ENCODE data around the gene HOXA10. TPM values are rescaled to one million over a fixed set of nuclear protein-coding genes. Genes with fewer than 3 reads are reported as not detected.

Gene HOXA10
- total RNA-seq, 2 experiments from 2014 or later, result not detected

- CTCF ChIA-PET, result no interaction called here
- no peak for DNase-seq
- Mint-ChIP-seq H3K4me1 (ENCODE audit: low read depth) (peaks cover 14% of the 10 kb centered on the region), H3K4me3 (no peak overlapping the region), H3K27me3 (ENCODE audit: low read depth) (peaks cover 48% of the 10 kb centered on the region), H3K36me3 (ENCODE audit: low read depth) (no peaks in the 10 kb centered on the region), H3K27ac (no peak overlapping the region), H3K9me3 (no peaks in the 10 kb centered on the region)
- intact Hi-C loops (cut with micrococcal nuclease), result no loop called here
These were observed 44.2 kb downstream of the HOXA10 start for GRCh38 chr7:27129729-27130539.

- Mint-ChIP-seq H3K27ac (no peak overlapping the region), H3K4me1 (ENCODE audit: low read depth) (peaks cover 5% of the 10 kb centered on the region), H3K36me3 (ENCODE audit: low read depth) (no peaks in the 10 kb centered on the region), H3K27me3 (ENCODE audit: low read depth) (peaks cover 44% of the 10 kb centered on the region), H3K4me3 (no peak overlapping the region), H3K9me3 (no peaks in the 10 kb centered on the region)
- CTCF ChIA-PET, result no interaction called here
- intact Hi-C loops (cut with micrococcal nuclease), result no loop called here
- no peak for DNase-seq
These were observed 45.1 kb downstream of the HOXA10 start for GRCh38 chr7:27128776-27129728.

- CTCF ChIA-PET, result interaction anchor here (0.8 kb wide), 1 partner anchor 22 kb away, joined by 3 read pairs; no protein-coding TSS in a partner anchor
- H3K36me3 Mint-ChIP-seq (ENCODE audit: low read depth), result no peaks in the 10 kb centered on the region
- no peak overlapping the region for H3K27ac Mint-ChIP-seq
- H3K9me3 Mint-ChIP-seq, result no peaks in the 10 kb centered on the region
- peaks cover 41% of the 10 kb centered on the region for H3K27me3 Mint-ChIP-seq (ENCODE audit: low read depth)
- no peak for DNase-seq
- H3K4me1 Mint-ChIP-seq (ENCODE audit: low read depth), result no peaks in the 10 kb centered on the region
- no peak overlapping the region for H3K4me3 Mint-ChIP-seq
- intact Hi-C loops (cut with micrococcal nuclease), result no loop called here
These were observed 46.1 kb downstream of the HOXA10 start for GRCh38 chr7:27128034-27128433.

DNA sequence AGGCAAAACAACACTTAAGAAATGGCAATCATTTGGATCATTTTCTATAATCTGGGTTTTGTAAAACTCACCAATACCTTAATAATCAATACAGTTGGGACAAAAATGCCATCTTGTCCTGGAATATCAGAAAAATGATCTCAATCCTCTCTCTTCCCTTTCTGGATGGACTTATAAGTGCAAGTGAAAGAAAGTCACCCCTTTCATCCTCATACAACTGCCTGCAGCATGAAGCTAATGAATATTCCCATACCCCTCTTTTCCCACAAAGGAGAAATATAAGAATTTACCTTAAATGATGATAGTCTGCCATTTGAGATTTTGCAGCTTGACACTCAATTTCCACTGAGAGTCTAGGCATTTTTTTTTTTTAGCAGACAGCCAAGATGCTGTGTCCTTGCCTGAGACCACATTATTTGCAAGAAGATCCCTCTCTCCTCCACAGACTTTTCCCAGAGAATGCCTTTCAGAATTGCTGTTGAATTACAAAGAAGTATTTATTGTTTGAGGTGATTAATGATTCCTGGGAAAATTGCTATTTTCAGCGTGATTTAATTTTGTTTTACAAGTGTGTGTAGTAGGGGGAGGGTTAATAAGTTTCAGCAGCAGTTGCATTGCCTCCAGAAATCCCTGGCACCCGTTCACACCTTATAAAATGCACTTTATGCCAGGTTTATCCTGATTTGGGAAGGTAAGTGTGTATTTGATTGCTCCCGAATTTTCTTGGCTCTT lies 47.4 kb downstream of the HOXA10 start:
- Mint-ChIP-seq H3K9me3 (no peaks in the 10 kb centered on the region), H3K4me1 (ENCODE audit: low read depth) (no peaks in the 10 kb centered on the region)
- CTCF ChIA-PET, result no interaction called here

GRCh38 chr7:27125986-27126394 lies 48.1 kb downstream of the HOXA10 start:
- Mint-ChIP-seq H3K36me3 (ENCODE audit: low read depth) (no peaks in the 10 kb centered on the region), H3K9me3 (no peaks in the 10 kb centered on the region), H3K4me3 (no peak overlapping the region), H3K27me3 (ENCODE audit: low read depth) (peaks cover 28% of the 10 kb centered on the region), H3K27ac (no peak overlapping the region), H3K4me1 (ENCODE audit: low read depth) (no peaks in the 10 kb centered on the region)
- intact Hi-C loops (cut with micrococcal nuclease), result no loop called here
- CTCF ChIA-PET, result no interaction called here
- DNase-seq, result no peak

More for the DNA sequence above, 47.4 kb downstream of the HOXA10 start:
- intact Hi-C loops (cut with micrococcal nuclease), result no loop called here
- H3K27ac Mint-ChIP-seq, result no peak overlapping the region
- DNase-seq, result no peak
- peaks cover 35% of the 10 kb centered on the region for H3K27me3 Mint-ChIP-seq (ENCODE audit: low read depth)
- no peak overlapping the region for H3K4me3 Mint-ChIP-seq
- H3K36me3 Mint-ChIP-seq (ENCODE audit: low read depth), result no peaks in the 10 kb centered on the region

GRCh38 chr7:27124902-27125689 lies 49.0 kb downstream of the HOXA10 start:
- intact Hi-C loops (cut with micrococcal nuclease), result no loop called here
- H3K4me3 Mint-ChIP-seq, result no peak overlapping the region
- no peak for DNase-seq
- no peaks in the 10 kb centered on the region for H3K9me3 Mint-ChIP-seq
- no peaks in the 10 kb centered on the region for H3K36me3 Mint-ChIP-seq (ENCODE audit: low read depth)
- peaks cover 28% of the 10 kb centered on the region for H3K27me3 Mint-ChIP-seq (ENCODE audit: low read depth)
- no peak overlapping the region for H3K27ac Mint-ChIP-seq
- no peaks in the 10 kb centered on the region for H3K4me1 Mint-ChIP-seq (ENCODE audit: low read depth)
- CTCF ChIA-PET, result no interaction called here

DNA sequence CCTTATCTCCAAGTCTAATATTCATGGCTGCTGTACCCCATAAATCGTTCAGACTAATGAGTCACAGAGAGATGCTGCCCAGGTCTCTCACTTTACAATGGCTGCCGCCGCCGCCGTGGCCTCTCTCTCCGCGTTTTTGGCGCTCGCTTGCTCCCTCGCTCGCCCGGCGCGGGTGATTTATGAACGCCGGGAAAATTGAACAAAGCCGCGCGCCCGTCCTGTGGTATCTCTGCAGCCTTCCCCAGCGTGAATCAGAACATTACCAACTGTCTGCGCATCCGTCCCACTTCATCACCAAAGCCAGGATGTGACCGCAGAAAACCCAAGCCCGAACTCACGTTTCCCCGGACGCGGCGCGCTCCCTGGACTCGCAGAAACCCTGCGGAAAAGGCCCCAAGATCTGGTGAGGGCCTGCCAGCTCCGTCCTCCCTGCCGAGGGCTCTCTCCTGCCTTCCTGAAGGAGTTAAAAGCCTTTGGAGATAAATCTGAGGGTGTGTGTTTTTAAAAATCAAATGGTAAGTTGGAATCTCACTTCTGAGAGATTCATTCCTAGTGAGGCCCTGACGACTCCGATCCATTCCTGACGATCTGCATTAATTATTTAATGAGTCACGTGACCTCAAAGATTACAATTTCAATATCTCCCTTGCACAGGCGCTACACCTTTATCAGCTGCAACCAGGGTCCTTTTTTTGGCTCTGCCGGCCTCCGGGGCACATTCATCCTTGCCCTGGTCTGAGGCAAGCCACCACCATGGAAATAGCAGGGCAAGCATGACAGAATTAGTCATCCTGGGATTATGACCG lies 49.8 kb downstream of the HOXA10 start:
- intact Hi-C loops (cut with micrococcal nuclease), result no loop called here
- H3K27me3 Mint-ChIP-seq (ENCODE audit: low read depth), result peaks cover 28% of the 10 kb centered on the region
- H3K9me3 Mint-ChIP-seq, result no peaks in the 10 kb centered on the region
- H3K4me1 Mint-ChIP-seq (ENCODE audit: low read depth), result no peaks in the 10 kb centered on the region
- H3K4me3 Mint-ChIP-seq, result no peak overlapping the region
- CTCF ChIA-PET, result no interaction called here
- H3K27ac Mint-ChIP-seq, result no peak overlapping the region
- DNase-seq, result no peak
- no peaks in the 10 kb centered on the region for H3K36me3 Mint-ChIP-seq (ENCODE audit: low read depth)

- H3K27me3 Mint-ChIP-seq (ENCODE audit: low read depth), result peaks cover 24% of the 10 kb centered on the region
- intact Hi-C loops (cut with micrococcal nuclease), result no loop called here
- CTCF ChIA-PET, result no interaction called here
- no peaks in the 10 kb centered on the region for H3K36me3 Mint-ChIP-seq (ENCODE audit: low read depth)
- H3K9me3 Mint-ChIP-seq, result no peaks in the 10 kb centered on the region
- no peaks in the 10 kb centered on the region for H3K4me1 Mint-ChIP-seq (ENCODE audit: low read depth)
- no peak overlapping the region for H3K27ac Mint-ChIP-seq
- no peak overlapping the region for H3K4me3 Mint-ChIP-seq
- DNase-seq, result no peak
These were observed 50.6 kb downstream of the HOXA10 start for GRCh38 chr7:27123477-27124053.

DNA sequence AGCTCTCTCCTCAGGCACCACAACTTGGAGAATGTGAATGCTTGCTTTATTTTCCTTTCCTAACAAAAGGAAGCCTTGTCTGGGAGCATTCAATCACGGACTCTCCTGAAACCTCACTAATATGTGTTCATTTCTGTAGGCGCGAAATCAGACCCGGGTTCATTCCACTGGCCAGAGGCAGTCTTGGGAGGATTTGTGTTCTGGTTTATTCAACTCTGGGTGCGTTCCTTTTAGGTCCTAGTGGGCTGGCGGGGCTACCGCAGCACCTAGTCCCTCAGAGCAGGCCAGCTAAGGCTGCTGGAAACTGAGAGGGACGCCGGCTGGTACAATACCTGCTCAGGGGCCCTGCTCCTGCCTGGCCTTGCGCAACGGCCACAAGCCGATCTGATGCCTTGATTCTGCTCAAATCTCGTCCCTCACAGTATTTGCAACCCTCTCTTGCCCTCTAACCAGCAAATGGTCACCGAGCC lies 51.1 kb downstream of the HOXA10 start:
- H3K27me3 Mint-ChIP-seq (ENCODE audit: low read depth), result peaks cover 23% of the 10 kb centered on the region
- H3K4me1 Mint-ChIP-seq (ENCODE audit: low read depth), result no peaks in the 10 kb centered on the region
- no peak overlapping the region for H3K27ac Mint-ChIP-seq
- CTCF ChIA-PET, result interaction anchor here (0.6 kb wide), 1 partner anchor 68 kb away, joined by 6 read pairs; no protein-coding TSS in a partner anchor
- no peak overlapping the region for H3K4me3 Mint-ChIP-seq
- no peaks in the 10 kb centered on the region for H3K36me3 Mint-ChIP-seq (ENCODE audit: low read depth)
- no peaks in the 10 kb centered on the region for H3K9me3 Mint-ChIP-seq
- intact Hi-C loops (cut with micrococcal nuclease), result no loop called here
- no peak for DNase-seq

GRCh38 chr7:27122077-27122910 lies 51.8 kb downstream of the HOXA10 start:
- H3K36me3 Mint-ChIP-seq (ENCODE audit: low read depth), result no peaks in the 10 kb centered on the region
- no peaks in the 10 kb centered on the region for H3K4me1 Mint-ChIP-seq (ENCODE audit: low read depth)
- no peak overlapping the region for H3K27ac Mint-ChIP-seq
- intact Hi-C loops (cut with micrococcal nuclease), result no loop called here
- no peak overlapping the region for H3K4me3 Mint-ChIP-seq
- no peaks in the 10 kb centered on the region for H3K9me3 Mint-ChIP-seq
- DNase-seq, result no peak
- CTCF ChIA-PET, result interaction anchor here (0.6 kb wide), 2 partner anchors 67 to 1013 kb away, joined by 3 to 6 read pairs; no protein-coding TSS in a partner anchor
- H3K27me3 Mint-ChIP-seq (ENCODE audit: low read depth), result peaks cover 15% of the 10 kb centered on the region

Measured in activated naive CD4-positive, alpha-beta T cell treated with anti-CD3 and anti-CD28 coated beads for 36 hours (primary cell).